Measurements from ENCODE around the gene JAKMIP3. TPM values are rescaled to one million over a fixed set of nuclear protein-coding genes. Genes with fewer than 3 reads are reported as not detected.
A peak's percentile ranks its signal among the peaks of the same experiment; 100 is the strongest.
"Not testable (repeated sequence)": the region's sequence is repeated elsewhere in the genome, so short reads cannot be mapped to it uniquely, and the experiment has no call there.

Gene JAKMIP3
- total RNA-seq, 1 experiment from 2014 or later: 0.51 TPM

DNA sequence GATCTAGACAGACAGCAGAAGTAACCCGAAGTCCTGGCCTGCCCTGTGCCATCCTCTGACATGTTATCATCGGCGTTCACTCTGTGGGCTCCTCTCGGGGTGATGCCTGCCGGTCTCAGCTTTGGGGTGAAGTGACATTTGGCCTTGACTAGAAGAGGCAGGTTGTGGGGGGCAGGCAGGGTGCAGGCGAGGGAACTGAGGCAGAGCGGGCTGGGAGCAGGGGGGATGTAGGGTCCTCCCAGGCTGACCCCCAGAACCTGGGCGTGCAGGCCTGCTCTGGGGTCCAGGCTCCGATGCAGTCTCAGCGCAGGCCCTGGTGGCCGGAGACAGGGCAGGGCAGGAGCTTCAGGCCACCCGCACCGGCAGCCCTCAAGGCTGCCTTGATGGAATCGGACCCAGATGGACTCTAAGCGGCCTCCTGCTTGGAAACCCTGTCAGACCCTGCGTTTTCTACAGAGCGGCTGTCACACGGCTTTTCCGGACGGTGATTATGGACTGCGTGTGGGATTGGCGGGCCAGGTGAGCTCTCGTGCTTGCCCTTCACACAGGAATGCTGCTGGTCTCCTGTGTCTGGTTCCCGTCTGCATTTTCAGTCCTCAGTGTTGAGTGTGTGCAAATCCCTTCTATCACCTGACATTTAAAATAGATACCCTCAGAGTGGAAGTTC lies 842 bp upstream of the JAKMIP3 start:
- DNase-seq (ENCODE audit: low read depth): no peak

DNA sequence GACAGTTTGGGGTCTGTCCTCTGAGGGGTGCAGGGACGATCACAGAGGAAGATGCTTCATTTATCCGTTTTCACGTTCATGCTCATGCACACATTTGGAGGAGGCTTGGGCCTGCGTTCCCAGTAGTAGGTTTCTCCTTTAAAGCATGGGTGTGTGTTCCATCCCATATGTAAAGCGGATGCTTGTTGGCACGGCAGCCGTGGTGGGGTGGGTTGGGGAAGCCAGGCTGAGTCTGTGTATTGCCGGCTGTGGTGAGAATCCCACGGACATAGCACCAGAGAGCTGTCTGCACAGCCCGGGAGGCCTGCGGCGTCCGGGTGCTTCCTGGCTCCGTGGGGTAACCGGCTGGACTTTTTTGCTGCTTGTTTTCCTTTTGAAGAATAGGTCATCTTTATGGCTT lies 440 bp downstream of the JAKMIP3 start:
- DNase-seq (ENCODE audit: low read depth): peak; percentile 33

DNA sequence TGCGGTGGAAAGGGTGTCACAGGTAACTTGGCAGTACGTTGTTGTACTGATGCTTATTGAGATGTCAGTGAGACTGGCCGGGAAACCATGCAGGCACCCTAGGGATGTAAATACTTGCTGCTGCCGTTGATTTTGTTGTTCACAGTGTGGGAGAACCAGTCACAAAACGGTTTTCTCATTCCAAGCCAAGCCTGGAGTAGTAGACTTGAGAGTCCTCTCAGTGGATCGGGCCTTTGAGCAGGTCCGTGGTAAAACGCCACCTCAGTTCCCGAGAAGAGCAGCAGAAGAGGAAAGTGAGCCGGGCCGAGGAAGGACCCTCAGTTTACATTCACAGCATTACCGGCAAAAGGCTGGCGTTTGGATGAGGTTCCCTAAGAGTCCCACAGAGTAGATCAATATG lies 1.1 kb downstream of the JAKMIP3 start:
- DNase-seq (ENCODE audit: low read depth): no peak

DNA sequence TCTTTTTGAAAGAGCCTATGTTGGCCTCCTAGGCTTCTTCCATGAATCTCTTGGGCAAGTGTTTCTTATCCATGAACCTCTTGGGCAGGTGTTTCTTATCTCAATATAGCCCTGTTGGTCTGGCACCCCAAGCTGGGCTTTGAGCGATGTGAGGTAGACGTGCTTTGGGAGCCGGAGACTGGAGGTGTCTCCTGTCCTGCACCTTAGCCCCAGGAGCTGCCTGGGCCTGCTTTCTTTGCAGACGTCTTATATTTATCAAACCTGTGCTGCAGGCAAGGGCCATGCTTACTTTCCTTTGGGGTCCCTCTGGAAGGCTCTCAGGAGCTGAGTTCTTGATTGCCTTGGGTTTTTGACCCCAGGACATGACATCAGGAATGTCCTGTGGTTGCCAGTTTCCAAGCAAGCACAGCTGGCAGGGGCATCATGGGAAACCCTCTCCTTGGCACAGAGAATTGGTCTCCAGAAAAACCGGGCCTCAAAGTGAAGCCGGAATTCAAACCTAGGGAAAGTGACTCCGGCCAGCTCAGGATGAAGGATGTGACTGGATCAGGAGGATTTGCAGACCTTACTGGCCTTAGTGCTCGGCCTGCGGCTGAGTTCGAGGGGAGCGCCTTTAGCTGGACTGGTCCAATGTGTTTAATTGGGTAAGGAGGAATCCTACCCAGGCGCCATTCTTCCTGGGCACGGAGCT lies 2.8 kb downstream of the JAKMIP3 start:
- no peak for DNase-seq (ENCODE audit: low read depth)

DNA sequence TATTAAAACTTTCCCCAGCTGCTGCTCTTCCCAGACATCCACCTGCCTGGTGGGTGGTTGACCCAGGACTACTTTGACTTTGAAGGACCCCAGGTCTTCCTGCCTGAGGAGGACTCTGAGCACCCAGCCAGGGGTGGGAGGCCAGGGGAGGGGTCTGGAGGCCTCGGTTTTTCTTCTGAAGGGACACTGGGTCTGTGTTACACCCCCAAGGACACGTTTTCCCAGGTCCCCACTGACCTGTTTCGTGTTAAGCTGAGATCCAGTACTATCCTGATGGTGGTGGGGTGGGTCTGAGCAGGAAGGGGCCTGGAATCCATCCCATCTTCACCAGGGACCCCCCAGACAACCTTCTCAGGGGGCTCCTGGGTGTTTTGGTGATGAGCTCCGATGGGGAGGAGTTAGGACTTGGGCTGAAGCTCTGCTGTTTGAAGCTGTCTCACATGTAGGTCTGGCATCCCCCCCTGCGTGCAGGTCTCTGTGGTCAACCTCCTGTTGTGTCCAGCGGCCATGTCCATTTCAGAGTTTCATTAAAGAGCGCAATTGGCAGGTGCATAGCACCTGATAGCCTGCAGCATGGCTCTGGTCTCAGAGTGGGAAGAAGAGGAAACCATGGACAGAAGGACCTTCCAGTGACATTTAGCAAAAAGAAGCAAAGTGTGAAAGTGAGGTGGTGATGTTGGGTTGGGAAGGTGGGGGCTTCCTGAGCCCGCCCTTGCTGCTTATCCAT lies 3.5 kb downstream of the JAKMIP3 start:
- no peak for DNase-seq (ENCODE audit: low read depth)

DNA sequence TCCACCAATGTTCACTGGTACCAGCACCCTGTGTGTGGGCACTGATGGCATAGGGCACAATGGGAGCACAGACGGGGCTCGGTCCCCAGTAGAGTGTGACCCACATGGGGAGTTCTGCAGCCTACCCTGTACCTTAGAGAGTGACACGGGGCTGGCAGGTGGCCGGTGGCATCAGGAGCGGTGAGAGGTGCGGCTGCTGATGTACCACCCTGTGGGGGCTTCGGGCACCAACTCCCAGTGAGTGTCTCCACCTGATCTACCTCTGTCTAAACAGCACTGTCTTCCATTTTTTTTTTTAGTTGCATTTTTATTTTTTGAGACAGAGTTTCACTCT lies 4.1 kb downstream of the JAKMIP3 start:
- no peak for DNase-seq (ENCODE audit: low read depth)

DNA sequence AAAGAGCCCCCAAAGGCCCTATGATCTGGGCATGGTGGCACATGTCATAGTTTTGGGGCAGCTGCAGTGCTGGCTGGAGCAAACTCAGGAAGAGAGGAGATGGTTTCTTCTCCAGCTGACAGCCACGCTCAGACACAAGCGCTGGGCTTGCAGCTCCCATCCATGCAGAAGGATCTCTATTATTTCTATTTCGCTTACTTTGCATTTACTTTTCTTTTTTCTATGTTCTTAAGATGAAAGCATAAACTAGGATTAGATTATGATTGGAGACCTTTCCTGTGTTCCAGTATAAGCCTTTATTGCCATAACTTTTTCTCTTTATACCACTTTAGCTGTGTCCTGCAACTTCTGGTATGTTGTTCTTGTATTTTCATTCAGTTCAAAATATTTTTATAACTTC lies 5.0 kb downstream of the JAKMIP3 start:
- DNase-seq (ENCODE audit: low read depth): no peak

DNA sequence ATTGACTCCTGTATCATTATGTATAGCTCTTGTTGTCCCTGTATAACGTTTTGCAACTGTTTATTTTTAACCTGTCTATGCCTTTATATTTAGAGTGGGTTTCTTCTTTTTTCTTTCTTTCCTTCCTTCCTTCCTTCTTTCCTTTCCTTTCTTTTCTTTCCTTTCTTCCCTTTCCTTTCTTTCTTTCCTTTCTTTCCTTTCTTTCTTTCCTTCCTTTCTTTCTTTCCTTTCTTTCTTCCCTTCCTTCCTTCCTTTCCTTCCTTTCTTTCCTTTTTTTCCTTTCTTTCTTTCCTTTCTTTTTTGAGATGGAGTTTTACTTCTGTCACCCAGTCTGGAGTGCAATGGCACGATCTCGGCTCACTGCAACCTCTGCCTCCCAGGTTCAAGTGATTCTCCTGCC lies 5.9 kb downstream of the JAKMIP3 start:
- no peak for DNase-seq (ENCODE audit: low read depth)

DNA sequence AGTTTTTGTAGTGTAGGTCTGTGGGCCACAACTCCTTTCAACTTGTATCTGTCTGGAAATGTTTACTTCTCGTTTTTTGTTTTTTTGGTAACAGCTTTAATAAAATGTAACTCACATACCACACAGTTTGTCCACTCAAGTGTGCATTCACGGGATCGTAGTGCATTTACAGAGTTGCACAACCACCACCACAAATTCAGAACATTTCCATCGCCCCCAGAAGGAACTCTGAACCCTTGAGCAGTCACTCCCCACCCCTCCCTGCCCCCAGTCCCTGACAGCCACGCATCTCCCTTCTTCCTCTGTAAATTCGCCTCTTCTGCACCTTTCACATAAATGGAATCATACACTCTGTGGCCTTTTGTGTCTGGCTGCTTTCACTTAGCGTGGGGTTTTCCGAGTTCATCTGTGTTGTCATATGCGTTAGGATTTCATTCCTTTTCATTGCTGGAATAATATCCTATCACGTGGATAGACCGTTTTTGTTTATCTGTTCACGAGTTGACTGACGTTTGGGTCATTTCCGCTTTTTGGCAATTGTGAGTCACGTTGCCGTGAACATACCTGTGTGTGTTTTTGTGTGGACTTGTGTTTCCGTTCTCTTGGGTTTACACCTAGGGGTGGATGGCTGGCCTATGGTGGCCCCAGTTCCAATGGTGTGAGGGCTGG lies 10.3 kb downstream of the JAKMIP3 start:
- DNase-seq (ENCODE audit: low read depth): no peak

DNA sequence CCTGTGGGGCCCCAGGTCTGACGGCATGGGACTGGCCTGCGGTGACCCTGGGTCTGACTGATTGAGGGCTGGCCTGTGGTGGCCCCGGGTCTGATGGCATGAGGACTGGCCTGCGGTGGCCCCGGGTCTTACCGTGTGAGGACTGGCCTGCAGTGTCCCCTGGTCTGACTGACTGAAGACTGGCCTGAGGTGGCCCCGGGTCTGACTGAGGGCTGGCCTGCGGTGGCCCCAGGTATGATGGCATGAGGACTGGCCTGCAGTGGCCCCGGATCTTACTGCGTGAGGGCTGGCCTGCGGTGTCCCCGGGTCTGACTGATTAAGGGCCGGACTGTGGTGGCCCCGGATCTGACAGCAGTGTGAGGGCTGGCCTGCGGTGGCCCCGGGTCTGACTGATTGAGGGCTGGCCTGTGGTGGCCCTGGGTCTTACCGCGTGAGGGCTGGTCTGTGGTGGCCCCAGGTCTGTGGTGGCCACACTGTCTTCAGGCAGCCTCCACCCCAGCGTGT lies 10.9 kb downstream of the JAKMIP3 start:
- no peak for DNase-seq (ENCODE audit: low read depth)

DNA sequence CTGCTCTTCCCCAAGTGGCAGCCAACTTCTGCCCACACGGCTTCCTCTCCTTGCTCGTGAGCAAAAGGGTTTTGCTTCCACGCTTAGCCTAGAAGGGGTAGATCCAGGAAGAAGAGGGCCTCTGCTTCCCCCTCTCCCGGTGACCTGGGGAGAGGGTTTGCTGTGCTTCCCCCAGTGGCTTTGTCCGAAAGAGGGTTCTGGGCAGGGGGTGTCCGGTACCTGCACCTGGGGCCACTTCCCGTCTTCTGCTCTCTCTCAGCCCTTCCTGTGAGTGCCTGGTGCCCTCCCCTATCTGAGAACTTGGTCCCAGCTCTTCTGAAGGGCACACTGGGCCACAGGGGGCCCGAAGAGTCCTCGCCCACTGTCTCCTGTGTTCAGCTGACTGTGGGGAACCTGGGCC lies 11.3 kb downstream of the JAKMIP3 start:
- no peak for DNase-seq (ENCODE audit: low read depth)

DNA sequence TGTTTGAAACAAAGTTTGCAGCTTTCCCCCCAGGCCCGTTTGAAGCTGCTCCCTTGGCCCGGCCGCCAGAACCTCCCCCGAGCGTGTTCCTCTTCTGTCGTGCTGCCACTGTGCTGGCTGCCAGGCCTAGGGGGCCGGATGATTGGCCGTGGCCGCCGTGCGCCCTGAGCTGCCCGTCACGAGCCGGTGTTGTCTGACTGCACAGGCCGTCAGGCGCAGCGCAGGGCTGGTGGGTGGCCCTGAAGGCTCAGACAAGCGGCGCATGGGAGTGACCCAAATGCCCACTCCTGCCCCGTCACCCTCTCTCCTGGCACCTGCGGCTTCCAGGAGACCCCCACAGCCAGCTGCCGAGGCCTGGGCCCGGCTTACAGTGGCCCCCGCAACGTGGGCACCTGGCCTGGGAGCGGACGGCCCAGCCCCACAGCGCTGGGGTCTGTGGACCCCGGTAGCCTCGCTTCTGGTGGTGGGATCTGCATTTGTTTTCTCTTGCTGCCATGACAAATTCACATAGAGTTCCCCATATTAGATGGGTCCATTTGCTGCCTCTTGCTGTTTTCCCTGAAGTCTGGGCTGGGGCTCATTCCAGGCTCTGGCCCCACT lies 13.1 kb downstream of the JAKMIP3 start:
- no peak for DNase-seq (ENCODE audit: low read depth)

DNA sequence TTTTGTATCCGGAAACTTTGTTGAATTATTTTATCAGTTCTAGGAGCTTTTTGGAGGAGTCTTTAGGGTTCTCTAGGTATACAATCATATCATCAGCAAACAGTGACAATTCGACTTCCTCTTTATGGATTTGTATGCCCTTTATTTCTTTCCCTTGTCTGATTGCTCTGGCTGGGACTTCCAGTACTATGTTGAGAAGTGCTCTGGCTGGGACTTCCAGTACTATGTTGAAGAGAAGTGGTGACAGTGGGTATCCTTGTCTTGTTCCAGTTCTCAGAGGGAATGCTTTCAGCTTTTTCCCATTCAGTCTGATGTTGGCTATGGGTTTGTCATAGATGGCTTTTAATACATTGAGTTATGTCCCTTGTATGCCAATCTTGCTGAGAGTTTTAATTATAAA lies 18.6 kb downstream of the JAKMIP3 start:
- not testable (repeated sequence) for DNase-seq (ENCODE audit: low read depth)

DNA sequence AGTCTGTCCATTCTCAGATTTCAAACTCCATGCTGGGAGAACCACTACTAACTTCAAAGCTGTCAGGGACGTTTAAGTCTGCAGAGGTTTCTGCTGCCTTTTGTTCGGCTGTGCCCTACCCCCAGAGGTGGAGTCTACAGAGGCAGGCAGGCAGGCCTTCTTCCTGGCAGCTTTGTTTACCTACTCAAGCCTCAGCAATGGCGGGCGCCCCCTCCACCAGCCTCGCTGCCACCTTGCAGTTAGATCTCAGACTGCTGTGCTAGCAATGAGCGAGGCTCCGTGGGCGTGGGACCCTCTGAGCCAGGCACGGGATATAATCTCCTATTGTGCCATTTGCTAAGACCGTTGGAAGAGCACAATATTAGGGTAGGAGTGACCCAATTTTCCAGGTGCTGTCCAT lies 27.5 kb downstream of the JAKMIP3 start:
- DNase-seq (ENCODE audit: low read depth): not testable (repeated sequence)

DNA sequence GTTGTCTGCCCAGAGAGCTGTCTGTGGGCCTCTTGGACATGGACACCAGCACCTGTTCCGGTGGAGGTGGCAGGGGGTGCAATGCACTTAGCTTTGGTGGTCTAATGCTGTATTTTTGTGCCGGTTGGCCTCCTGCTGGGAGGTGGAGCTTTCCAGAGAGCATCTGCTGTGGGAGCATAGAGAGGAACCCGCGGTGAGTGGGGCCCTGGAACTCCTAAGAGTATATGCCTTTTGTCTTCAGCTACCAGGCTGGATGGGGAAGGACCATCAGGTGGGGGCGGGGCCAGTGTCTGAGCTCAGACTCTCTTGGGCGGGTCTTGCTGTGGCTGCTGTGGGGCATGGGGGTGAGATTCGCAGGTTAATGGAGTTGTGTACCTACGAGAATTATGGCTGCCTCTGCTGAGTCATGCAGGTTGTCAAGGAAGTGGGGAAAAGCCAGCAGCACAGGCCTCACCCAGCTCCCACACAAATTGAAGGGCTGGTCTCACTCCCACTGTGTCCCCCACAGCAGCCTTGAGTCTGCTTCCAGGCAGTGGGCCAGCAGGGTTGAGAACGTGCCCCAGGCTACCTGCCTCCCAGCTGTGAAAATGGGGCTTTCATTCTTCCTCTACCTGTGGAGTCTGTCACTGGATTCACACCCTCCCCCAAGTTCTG lies 29.0 kb downstream of the JAKMIP3 start:
- peak; percentile 41 for DNase-seq (ENCODE audit: low read depth)

DNA sequence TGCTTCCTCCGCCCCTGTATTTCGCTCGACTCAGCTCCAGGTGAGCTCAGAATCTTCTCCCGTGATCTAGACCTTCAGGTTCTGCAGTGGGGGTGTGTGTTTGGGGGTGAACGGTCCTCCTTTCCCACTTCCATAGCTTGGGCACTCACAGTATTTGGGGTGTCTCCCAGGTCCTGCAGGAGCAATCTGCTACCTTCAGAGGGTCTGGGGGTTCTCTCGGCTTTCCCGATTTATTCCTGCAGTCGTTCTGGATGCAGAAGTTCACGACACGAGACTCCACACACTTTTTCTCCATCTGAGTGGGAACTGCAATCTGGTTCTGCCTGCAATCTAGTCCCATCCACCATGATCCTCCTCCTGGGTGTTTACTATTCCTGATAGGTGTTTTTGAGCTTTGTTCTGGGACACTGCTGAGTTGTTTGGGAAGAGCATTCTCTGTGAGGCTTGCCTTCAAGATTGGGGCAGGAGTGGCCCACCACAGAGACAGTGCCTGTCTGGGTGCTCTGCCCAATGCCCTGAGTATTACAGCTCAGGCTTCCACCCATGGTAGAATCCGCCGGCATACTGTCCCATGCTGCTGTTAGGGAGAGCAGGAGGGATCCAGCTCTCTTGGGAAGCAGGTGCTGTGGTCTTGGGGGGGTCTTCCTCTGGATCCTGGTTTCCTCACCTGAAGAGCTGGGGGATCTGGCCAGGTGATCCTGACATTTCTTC lies 29.8 kb downstream of the JAKMIP3 start:
- no peak for DNase-seq (ENCODE audit: low read depth)

DNA sequence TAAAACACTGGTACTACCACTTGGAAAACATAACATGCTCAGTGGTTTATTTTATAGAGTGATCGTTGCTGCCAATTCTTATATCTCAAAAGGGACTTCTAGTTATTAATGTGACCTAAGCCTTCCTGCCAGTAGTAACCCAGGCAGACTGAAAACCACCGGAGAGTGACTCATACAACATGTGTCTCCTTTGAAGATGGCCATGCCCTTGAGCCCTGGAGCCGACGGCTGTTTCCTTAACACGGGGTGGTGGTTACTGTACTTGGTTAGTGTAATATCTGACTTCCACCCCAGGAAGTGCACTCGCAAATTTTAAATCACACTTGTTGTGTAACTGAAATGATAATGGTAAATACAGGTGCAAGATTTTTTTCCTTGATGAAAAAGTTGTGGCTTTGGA lies 30.5 kb downstream of the JAKMIP3 start:
- peak; percentile 84 for DNase-seq (ENCODE audit: low read depth)

DNA sequence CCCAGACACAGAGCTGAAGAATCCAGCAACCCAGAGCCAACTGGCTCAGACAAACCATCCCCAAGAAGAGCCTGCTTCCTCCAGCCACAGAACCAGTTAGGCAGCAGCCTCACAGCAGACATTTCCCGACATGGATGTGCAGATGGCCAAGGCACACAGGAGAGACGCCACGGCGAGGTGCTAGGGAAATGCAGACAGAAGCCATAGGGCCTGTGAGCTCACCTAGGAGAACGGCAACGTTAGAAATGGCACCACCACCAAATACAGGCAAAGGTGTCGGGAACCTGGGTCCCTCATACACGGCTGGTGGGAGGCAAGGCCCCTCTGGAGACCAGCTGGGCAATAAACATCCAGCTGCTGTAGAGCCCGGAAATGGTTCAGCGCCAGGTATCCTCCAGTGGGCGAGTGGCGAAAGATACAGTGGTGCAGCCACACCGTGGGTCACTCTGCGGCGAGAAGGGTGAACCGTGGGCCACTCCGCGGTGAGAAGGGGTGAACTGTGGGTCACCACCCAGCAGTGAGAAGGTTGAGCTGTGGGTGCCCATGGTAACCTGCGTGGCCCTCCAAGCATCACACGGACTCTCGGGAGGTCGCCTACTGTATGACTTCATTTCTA lies 31.2 kb downstream of the JAKMIP3 start:
- no peak for DNase-seq (ENCODE audit: low read depth)

DNA sequence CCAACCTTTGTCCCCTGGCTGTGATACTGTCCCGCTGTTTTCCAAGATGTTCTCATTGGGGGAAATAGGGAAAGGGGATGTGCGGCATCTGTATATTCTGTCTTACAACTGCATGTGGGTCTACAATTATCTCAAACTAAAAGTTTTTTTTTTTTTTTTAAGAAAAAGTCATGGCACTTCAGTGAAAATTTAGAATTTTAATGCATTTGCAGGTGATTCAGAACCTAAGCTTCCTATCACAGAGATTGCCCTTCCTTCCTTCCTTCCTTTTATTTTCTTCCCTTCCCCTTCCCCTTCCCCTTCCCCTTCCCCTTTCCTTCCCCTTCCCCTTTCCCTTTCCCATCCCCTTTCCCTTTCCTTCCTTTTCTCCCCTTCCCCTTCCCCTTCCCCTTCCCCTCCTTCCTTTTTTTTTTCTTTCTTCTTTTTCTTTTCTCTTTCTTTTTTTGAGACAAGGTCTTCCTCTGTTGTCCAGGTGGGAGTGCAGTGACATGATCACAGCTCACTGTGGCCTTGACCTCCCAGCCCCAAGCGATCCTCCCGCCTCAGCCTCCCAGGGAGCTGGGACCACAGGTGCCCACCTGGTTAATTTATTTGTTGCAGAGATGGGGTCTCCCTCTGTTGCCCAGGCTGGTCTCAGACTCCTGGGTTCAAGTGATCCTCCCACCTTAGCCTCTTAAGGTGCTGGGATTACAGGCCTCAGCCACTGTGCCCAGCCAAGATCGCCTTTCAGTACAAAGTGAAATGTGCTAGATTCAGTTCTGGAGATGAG lies 32.0 kb downstream of the JAKMIP3 start:
- no peak for DNase-seq (ENCODE audit: low read depth)
